Measurements from ENCODE around the gene OXT. TPM values are rescaled to one million over a fixed set of nuclear protein-coding genes. Genes with fewer than 3 reads are reported as not detected.
"Not testable (repeated sequence)": the region's sequence is repeated elsewhere in the genome, so short reads cannot be mapped to it uniquely, and the experiment has no call there.

The OXT gene
- total and polyA plus RNA-seq, 9 donors = 0.61 to 0.86 TPM; not detected in 7

DNA sequence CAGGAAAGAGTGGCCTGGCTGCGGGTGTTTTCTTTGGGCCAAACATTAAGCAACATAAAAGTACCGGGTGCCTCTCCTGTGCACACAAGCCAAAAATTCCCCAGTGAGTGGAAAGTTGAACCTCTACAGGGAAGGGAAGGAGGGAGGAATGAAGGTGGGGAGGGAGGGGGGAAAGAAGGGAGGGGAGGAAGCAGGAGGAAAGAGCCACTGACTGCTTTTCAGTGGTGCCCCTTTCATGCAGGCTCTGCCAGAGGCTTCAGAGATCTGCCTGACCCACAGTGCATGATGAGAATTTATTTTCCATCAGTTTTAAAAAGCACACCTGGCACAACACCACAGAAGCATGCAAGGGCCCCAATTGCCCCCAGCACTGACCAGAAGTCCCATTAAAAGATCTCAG is 40.6 kb downstream of the OXT start:
- 64 to 78% (median 74%) methylated on average over 2 of the region's 2 CpGs for WGBS, 3 donors
- no peak for TF ChIP-seq EP300 (IDR thresholded peaks at IDR 0.05)
- TF ChIP-seq, protein P1, sequence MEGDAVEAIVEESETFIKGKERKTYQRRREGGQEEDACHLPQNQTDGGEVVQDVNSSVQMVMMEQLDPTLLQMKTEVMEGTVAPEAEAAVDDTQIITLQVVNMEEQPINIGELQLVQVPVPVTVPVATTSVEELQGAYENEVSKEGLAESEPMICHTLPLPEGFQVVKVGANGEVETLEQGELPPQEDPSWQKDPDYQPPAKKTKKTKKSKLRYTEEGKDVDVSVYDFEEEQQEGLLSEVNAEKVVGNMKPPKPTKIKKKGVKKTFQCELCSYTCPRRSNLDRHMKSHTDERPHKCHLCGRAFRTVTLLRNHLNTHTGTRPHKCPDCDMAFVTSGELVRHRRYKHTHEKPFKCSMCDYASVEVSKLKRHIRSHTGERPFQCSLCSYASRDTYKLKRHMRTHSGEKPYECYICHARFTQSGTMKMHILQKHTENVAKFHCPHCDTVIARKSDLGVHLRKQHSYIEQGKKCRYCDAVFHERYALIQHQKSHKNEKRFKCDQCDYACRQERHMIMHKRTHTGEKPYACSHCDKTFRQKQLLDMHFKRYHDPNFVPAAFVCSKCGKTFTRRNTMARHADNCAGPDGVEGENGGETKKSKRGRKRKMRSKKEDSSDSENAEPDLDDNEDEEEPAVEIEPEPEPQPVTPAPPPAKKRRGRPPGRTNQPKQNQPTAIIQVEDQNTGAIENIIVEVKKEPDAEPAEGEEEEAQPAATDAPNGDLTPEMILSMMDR (IDR thresholded peaks at IDR 0.05) = no peak
- TF ChIP-seq POLR2A (IDR thresholded peaks at IDR 0.05) = no peak
- no peak for DNase-seq
- no peak overlapping the region for H3K4me3 ChIP-seq
- H3K27ac ChIP-seq = no peak overlapping the region
- H3K36me3 ChIP-seq = no peaks in the 10 kb centered on the region
- no peaks in the 10 kb centered on the region for H3K4me1 ChIP-seq (ENCODE audit: insufficient read depth)
- H3K9me3 ChIP-seq = no peaks in the 10 kb centered on the region
- intact Hi-C loops (cut with DNase I) = loop anchor here in 2 of 4 donors (10.0 kb wide), 1 partner anchor 57 kb away; no protein-coding TSS in a partner anchor
- H3K27me3 ChIP-seq = no peaks in the 10 kb centered on the region

- WGBS, 3 donors = 48 to 56% (median 49%) methylated on average over 30 of the region's 30 CpGs
- intact Hi-C loops (cut with DNase I) = loop anchor here in 3 of 4 donors (5.0 to 10.0 kb wide), 2 partner anchors 61 to 63 kb away; no protein-coding TSS in a partner anchor
Measured at GRCh38 chr20:3115190-3116107, 44.0 kb downstream of the OXT start.

DNA sequence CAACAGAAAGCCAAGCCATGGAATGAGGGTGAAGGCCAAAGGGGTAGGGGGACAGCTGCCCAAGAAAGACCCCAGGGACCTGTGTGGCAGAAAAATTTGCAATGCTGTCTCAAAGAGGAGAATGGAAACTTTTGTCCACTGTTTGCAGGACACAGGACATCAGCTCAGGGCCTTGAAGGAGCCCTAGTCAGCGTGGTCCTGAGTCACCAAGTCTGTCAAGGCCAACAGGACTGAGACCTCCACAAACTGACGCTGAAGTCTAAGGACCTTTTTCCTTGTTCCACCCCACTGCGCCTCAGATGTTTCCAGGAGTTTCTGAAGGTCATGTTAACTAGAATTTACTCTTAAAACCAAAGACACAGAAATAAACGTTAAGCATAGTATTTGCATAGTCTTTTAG is 44.9 kb downstream of the OXT start:
- Histone ChIP-seq H3K36me3 (no peaks in the 10 kb centered on the region), H3K9me3 (no peaks in the 10 kb centered on the region), H3K27me3 (no peaks in the 10 kb centered on the region), H3K4me3 (no peak overlapping the region), H3K27ac (no peak overlapping the region), H3K4me1 (ENCODE audit: insufficient read depth) (no peaks in the 10 kb centered on the region)
- TF ChIP-seq, protein P1 (IDR thresholded peaks at IDR 0.05) = no peak
- TF ChIP-seq EP300 (IDR thresholded peaks at IDR 0.05) (no peak), POLR2A (IDR thresholded peaks at IDR 0.05) (no peak)
- DNase-seq = no peak
- intact Hi-C loops (cut with DNase I) = loop anchor here in 3 of 4 donors (5.0 to 10.0 kb wide), 2 partner anchors 62 to 64 kb away; no protein-coding TSS in a partner anchor
- 66 to 79% (median 71%) methylated on average over 4 of the region's 4 CpGs for WGBS, 3 donors

More at GRCh38 chr20:3115190-3116107, 44.0 kb downstream of the OXT start:
- Histone ChIP-seq H3K4me1 (ENCODE audit: insufficient read depth) (no peaks in the 10 kb centered on the region), H3K36me3 (no peaks in the 10 kb centered on the region), H3K27ac (no peak overlapping the region), H3K9me3 (no peaks in the 10 kb centered on the region), H3K27me3 (no peaks in the 10 kb centered on the region), H3K4me3 (no peak overlapping the region)
- peak in 3 of 5 donors; percentile 22 to 45 (median 35) for DNase-seq
- TF ChIP-seq, protein P1 (IDR thresholded peaks at IDR 0.05) = peak; percentile 12 to 74 (median 43)
- TF ChIP-seq POLR2A (IDR thresholded peaks at IDR 0.05) = no peak

DNA sequence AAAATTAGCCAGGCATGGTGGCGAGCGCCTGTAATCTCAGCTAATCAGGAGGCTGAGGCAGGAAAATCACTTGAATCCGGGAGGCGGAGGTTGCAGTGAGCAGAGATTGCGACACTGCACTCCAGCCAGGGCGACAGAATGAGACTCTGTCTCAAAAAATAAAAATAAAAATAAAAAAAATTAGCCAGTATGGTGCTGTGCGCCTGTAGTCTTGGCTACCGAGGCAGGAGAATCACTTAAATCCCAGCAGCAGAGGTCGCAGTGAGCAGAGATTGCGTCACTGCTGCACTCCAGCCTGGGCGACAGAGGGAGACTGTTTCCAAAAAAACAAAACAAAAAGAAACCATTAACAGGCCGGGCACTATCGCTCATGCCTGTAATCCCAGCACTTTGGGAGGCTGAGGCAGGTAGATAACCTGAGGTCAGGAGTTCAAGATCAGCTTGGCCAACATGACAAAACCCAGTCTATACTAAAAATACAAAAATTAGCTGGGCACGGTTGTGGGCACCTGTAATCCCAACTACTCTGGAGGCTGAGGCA is 46.5 kb downstream of the OXT start:
- not testable (repeated sequence) for H3K36me3 ChIP-seq; H3K4me1 ChIP-seq (ENCODE audit: insufficient read depth); H3K27ac ChIP-seq; H3K27me3 ChIP-seq; H3K4me3 ChIP-seq; H3K9me3 ChIP-seq
- intact Hi-C loops (cut with DNase I) = loop anchor here in 3 of 4 donors (5.0 to 10.0 kb wide), 2 partner anchors 63 to 66 kb away; no protein-coding TSS in a partner anchor
- WGBS, 3 donors = 56 to 58% (median 56%) methylated on average over 14 of the region's 14 CpGs
- DNase-seq = peak; percentile 35 to 73 (median 56)
- TF ChIP-seq, protein P1 (IDR thresholded peaks at IDR 0.05) = peak; percentile 31 to 53 (median 31)
